OCI-LY1 (cell line): ENCODE results near the gene METTL26.
A peak's percentile ranks its signal among the peaks of the same experiment; 100 is the strongest.

ENCODE experiments used
- H2AFZ ChIP-seq: fragments of 200-600 bp; sonication (generic), shearing (Covaris generic); 2 replicates; pipeline ENCODE4 v1.6.0; 2014; ENCODE audit warnings: antibody characterized with exemption, mild to moderate bottlenecking, low read length
- H3F3A ChIP-seq: fragments of 200-600 bp; sonication (generic), shearing (Covaris generic); 2 replicates; pipeline ENCODE4 v1.6.0; 2014; ENCODE audit warnings: mild to moderate bottlenecking, antibody characterized with exemption, low read length, moderate library complexity; ENCODE audit not compliant: insufficient read depth
- H3K27ac ChIP-seq: fragments of 200-600 bp; sonication (generic); 2 replicates; pipeline ENCODE4 v1.5.1; 2014; ENCODE audit warnings: low read length, mixed run types, mild to moderate bottlenecking, low read depth; ENCODE audit not compliant: poor library complexity, severe bottlenecking
- H3K27me3 ChIP-seq: fragments of 200-600 bp; sonication (generic); 2 replicates; pipeline ENCODE4 v1.6.0; 2014; ENCODE audit warnings: antibody characterized with exemption, mild to moderate bottlenecking, low read length, moderate library complexity; ENCODE audit not compliant: insufficient read depth
- H3K36me3 ChIP-seq: fragments of 200-600 bp; sonication (generic); 2 replicates; pipeline ENCODE4 v1.6.1; 2014; ENCODE audit warnings: mild to moderate bottlenecking, antibody characterized with exemption, low read length, moderate library complexity, mixed read lengths; ENCODE audit not compliant: insufficient read depth
- H3K4me1 ChIP-seq: fragments of 200-600 bp; sonication (generic); 2 replicates; pipeline ENCODE4 v1.5.1; 2014; ENCODE audit warnings: mild to moderate bottlenecking, low read length, moderate library complexity; ENCODE audit not compliant: insufficient read depth, severe bottlenecking
- H3K4me2 ChIP-seq: fragments of 200-600 bp; sonication (generic), shearing (Covaris generic); 2 replicates; pipeline ENCODE4 v1.6.1; 2014; ENCODE audit warnings: low read length
- H3K4me3 ChIP-seq: fragments of 200-600 bp; sonication (generic); 2 replicates; pipeline ENCODE4 v1.5.1; 2014; ENCODE audit warnings: low read length, low read depth, mild to moderate bottlenecking, mixed read lengths; ENCODE audit not compliant: poor library complexity, severe bottlenecking
- H3K79me2 ChIP-seq: fragments of 200-600 bp; shearing (Covaris generic); 2 replicates; pipeline ENCODE4 v1.6.1; 2016; ENCODE audit warnings: mixed run types, low read length, mixed read lengths; ENCODE audit not compliant: insufficient read depth
- H3K9ac ChIP-seq: fragments of 200-600 bp; sonication (generic), shearing (Covaris generic); 2 replicates; pipeline ENCODE4 v1.6.1; 2014; ENCODE audit warnings: mild to moderate bottlenecking, low read length, mixed read lengths
- H3K9me2 ChIP-seq: fragments of 200-600 bp; sonication (generic), shearing (Covaris generic); 2 replicates; pipeline ENCODE4 v1.6.1; 2014; ENCODE audit warnings: low read depth, mild to moderate bottlenecking, low read length, mixed read lengths
- H3K9me3 ChIP-seq: fragments of 200-600 bp; shearing (Covaris generic); 2 replicates; pipeline ENCODE4 v1.6.1; 2014; ENCODE audit warnings: low read length, mixed read lengths
- H4K20me1 ChIP-seq: fragments of 200-600 bp; sonication (generic), shearing (Covaris generic); 2 replicates; pipeline ENCODE4 v1.6.0; 2016; ENCODE audit warnings: mild to moderate bottlenecking, low read length; ENCODE audit not compliant: insufficient read depth
- CTCF ChIP-seq: fragments of 200-600 bp; sonication (generic), shearing (Covaris generic); IDR thresholded peaks from 2 replicates; pipeline ENCODE4 v1.5.1; 2017; ENCODE audit warnings: mild to moderate bottlenecking, antibody characterized with exemption, low read length, moderate library complexity, mixed read lengths
- EZH2 ChIP-seq: fragments of 200-600 bp; sonication (generic), shearing (Covaris generic); IDR thresholded peaks from 2 replicates; pipeline ENCODE4 v1.8.0; 2017; ENCODE audit warnings: borderline replicate concordance, mixed run types, mild to moderate bottlenecking, antibody characterized with exemption, low read length, moderate library complexity, mixed read lengths

METTL26 gene

GRCh38 chr16:676913-677312, 40.8 kb upstream of the METTL26 start:
- Histone ChIP-seq H3K79me2 (0 out of 2 replicates have a peak, but pooled peaks cover 8% of the 10 kb centered on the region), H3K27me3 (no peaks in the 10 kb centered on the region), H3K27ac (no peak overlapping the region), H3K4me1 (peaks cover 27% of the 10 kb centered on the region), H2AFZ (no peak overlapping the region), H3K9me3 (no peaks in the 10 kb centered on the region), H4K20me1 (no peaks in the 10 kb centered on the region), H3K9ac (no peak overlapping the region), H3K9me2 (no peaks in the 10 kb centered on the region), H3K36me3 (peaks cover 37% of the 10 kb centered on the region), H3F3A (no peaks in the 10 kb centered on the region), H3K4me3 (no peak overlapping the region), H3K4me2 (peak overlapping the region; percentile 18; the same call in 1 of the 2 replicates)
- TF ChIP-seq CTCF (no peak), EZH2 (no peak)

- H3K9ac ChIP-seq: no peak overlapping the region
- no peaks in the 10 kb centered on the region for H3K9me2 ChIP-seq
- no peak overlapping the region for H3K4me3 ChIP-seq
- H3K79me2 ChIP-seq: 0 out of 2 replicates have a peak, but pooled peaks cover 7% of the 10 kb centered on the region
- H3F3A ChIP-seq: no peaks in the 10 kb centered on the region
- peaks cover 37% of the 10 kb centered on the region for H3K36me3 ChIP-seq
- peaks cover 23% of the 10 kb centered on the region for H3K4me1 ChIP-seq
- H3K27ac ChIP-seq: no peak overlapping the region
- no peaks in the 10 kb centered on the region for H3K27me3 ChIP-seq
- TF ChIP-seq EZH2: no peak
- TF ChIP-seq CTCF: no peak
- no peak overlapping the region for H2AFZ ChIP-seq
- H3K9me3 ChIP-seq: no peaks in the 10 kb centered on the region
- H3K4me2 ChIP-seq: no peak overlapping the region
- no peaks in the 10 kb centered on the region for H4K20me1 ChIP-seq
These were observed 40.4 kb upstream of the METTL26 start for GRCh38 chr16:676565-676902.

- Histone ChIP-seq H3K4me1 (peaks cover 18% of the 10 kb centered on the region), H3K79me2 (0 out of 2 replicates have a peak, but pooled peaks cover 4% of the 10 kb centered on the region), H3K9ac (no peak overlapping the region), H4K20me1 (no peaks in the 10 kb centered on the region), H3F3A (no peaks in the 10 kb centered on the region), H3K27ac (no peak overlapping the region), H3K4me3 (no peak overlapping the region), H3K9me2 (no peaks in the 10 kb centered on the region), H3K36me3 (peaks cover 37% of the 10 kb centered on the region), H3K27me3 (no peaks in the 10 kb centered on the region), H2AFZ (no peak overlapping the region), H3K9me3 (no peaks in the 10 kb centered on the region), H3K4me2 (no peak overlapping the region)
- TF ChIP-seq EZH2 (no peak), CTCF (no peak)
These were observed 39.9 kb upstream of the METTL26 start for GRCh38 chr16:675884-676564.
